ENCODE data around the gene MAP3K12. TPM values are rescaled to one million over a fixed set of nuclear protein-coding genes. Genes with fewer than 3 reads are reported as not detected.
A peak's percentile ranks its signal among the peaks of the same experiment; 100 is the strongest.

MAP3K12 gene
- total and polyA plus RNA-seq, 10 of the 15 experiments (the other 5 are each of a cell fraction or from before 2014, with no cell fraction given) = 0.45 to 14.9 (median 6.9) TPM

DNA sequence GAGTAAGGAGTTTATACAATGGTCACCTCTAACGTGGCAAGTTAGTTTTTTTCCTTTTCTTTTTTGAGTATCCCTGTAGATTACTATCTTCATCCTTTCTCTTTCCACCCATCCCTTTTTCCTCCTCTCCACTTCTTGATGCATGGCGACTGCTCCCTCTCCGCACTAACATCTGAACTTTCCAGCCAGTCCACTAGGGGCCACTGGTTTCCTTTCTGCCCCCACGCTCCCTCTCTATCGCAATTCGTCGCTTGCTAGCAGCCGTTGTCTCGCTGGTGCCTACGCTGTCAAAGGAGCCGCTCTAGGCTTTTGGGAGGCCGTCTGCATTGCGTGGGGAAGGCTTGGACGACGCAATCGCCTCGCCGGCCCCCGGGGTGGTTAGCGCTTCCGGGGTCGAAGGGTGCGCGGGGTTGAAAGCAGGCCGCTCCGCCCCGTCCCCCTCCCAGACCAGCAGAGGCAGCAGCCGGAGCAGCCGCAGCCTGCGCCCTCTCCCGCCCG is 47.5 kb downstream of the MAP3K12 start, which contains the start of gene PCBP2 (continued):
- TF ChIP-seq, protein P1, sequence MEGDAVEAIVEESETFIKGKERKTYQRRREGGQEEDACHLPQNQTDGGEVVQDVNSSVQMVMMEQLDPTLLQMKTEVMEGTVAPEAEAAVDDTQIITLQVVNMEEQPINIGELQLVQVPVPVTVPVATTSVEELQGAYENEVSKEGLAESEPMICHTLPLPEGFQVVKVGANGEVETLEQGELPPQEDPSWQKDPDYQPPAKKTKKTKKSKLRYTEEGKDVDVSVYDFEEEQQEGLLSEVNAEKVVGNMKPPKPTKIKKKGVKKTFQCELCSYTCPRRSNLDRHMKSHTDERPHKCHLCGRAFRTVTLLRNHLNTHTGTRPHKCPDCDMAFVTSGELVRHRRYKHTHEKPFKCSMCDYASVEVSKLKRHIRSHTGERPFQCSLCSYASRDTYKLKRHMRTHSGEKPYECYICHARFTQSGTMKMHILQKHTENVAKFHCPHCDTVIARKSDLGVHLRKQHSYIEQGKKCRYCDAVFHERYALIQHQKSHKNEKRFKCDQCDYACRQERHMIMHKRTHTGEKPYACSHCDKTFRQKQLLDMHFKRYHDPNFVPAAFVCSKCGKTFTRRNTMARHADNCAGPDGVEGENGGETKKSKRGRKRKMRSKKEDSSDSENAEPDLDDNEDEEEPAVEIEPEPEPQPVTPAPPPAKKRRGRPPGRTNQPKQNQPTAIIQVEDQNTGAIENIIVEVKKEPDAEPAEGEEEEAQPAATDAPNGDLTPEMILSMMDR (IDR thresholded peaks at IDR 0.05 in 2 of 3, conservative IDR thresholded peaks at IDR 0.05 in 1 of 3; ENCODE audit: control insufficient read depth in 2 of 3, extremely low read depth in 1 of 3, insufficient read depth in 1 of 3, low read depth in 3 of 3, low read length in 3 of 3) = peak; percentile 92 to 97 (median 95)
- TF ChIP-seq USF1 (IDR thresholded peaks at IDR 0.05; ENCODE audit: borderline replicate concordance, extremely low read length, insufficient read depth, low read depth, low read length) = no peak
- TF ChIP-seq PML (IDR thresholded peaks at IDR 0.05; ENCODE audit: low read length) = no peak; the same call in 1 of the 2 replicates
- no peak for TF ChIP-seq MYC (IDR thresholded peaks at IDR 0.05; ENCODE audit: insufficient read depth, insufficient read length, insufficient replicate concordance, low read length, severe bottlenecking)
- TF ChIP-seq, protein P2, sequence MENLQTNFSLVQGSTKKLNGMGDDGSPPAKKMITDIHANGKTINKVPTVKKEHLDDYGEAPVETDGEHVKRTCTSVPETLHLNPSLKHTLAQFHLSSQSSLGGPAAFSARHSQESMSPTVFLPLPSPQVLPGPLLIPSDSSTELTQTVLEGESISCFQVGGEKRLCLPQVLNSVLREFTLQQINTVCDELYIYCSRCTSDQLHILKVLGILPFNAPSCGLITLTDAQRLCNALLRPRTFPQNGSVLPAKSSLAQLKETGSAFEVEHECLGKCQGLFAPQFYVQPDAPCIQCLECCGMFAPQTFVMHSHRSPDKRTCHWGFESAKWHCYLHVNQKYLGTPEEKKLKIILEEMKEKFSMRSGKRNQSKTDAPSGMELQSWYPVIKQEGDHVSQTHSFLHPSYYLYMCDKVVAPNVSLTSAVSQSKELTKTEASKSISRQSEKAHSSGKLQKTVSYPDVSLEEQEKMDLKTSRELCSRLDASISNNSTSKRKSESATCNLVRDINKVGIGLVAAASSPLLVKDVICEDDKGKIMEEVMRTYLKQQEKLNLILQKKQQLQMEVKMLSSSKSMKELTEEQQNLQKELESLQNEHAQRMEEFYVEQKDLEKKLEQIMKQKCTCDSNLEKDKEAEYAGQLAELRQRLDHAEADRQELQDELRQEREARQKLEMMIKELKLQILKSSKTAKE (IDR thresholded peaks at IDR 0.05; ENCODE audit: low read depth, poor library complexity, severe bottlenecking) = no peak
- TF ChIP-seq KDM1A (IDR thresholded peaks at IDR 0.05; ENCODE audit: borderline replicate concordance) = no peak
- peak; percentile 98 for TF ChIP-seq CREM (IDR thresholded peaks at IDR 0.05; ENCODE audit: low read depth)
- no peak for TF ChIP-seq FOXK2 (IDR thresholded peaks at IDR 0.05)
- peak; percentile 98 for TF ChIP-seq HDGF (IDR thresholded peaks at IDR 0.05)
- TF ChIP-seq IRF4 (IDR thresholded peaks at IDR 0.05; ENCODE audit: low read depth, low read length) = peak; percentile 52; the same call in 1 of the 2 replicates
- TF ChIP-seq SMARCA5 (IDR thresholded peaks at IDR 0.05) = peak; percentile 84; the same call in 1 of the 2 replicates
- TF ChIP-seq NFYB (IDR thresholded peaks at IDR 0.05; ENCODE audit: insufficient read depth, low read depth, low read length) = no peak
- TF ChIP-seq POLR2AphosphoS5 (IDR thresholded peaks at IDR 0.05; ENCODE audit: low read length) = peak; percentile 91
- TF ChIP-seq TCF12 (IDR thresholded peaks at IDR 0.05; ENCODE audit: low read depth, low read length) = peak; percentile 41; the same call in 1 of the 2 replicates
- 0 out of 4 replicates have a peak, but pooled peaks of 1 of the 2 experiments have one; percentile 51 for TF ChIP-seq SRF (IDR thresholded peaks at IDR 0.05; ENCODE audit: low read depth in 2 of 2, low read length in 2 of 2)
- TF ChIP-seq, protein P3, sequence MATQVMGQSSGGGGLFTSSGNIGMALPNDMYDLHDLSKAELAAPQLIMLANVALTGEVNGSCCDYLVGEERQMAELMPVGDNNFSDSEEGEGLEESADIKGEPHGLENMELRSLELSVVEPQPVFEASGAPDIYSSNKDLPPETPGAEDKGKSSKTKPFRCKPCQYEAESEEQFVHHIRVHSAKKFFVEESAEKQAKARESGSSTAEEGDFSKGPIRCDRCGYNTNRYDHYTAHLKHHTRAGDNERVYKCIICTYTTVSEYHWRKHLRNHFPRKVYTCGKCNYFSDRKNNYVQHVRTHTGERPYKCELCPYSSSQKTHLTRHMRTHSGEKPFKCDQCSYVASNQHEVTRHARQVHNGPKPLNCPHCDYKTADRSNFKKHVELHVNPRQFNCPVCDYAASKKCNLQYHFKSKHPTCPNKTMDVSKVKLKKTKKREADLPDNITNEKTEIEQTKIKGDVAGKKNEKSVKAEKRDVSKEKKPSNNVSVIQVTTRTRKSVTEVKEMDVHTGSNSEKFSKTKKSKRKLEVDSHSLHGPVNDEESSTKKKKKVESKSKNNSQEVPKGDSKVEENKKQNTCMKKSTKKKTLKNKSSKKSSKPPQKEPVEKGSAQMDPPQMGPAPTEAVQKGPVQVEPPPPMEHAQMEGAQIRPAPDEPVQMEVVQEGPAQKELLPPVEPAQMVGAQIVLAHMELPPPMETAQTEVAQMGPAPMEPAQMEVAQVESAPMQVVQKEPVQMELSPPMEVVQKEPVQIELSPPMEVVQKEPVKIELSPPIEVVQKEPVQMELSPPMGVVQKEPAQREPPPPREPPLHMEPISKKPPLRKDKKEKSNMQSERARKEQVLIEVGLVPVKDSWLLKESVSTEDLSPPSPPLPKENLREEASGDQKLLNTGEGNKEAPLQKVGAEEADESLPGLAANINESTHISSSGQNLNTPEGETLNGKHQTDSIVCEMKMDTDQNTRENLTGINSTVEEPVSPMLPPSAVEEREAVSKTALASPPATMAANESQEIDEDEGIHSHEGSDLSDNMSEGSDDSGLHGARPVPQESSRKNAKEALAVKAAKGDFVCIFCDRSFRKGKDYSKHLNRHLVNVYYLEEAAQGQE (IDR thresholded peaks at IDR 0.05; ENCODE audit: low read depth, low read length) = no peak
- peak; percentile 88 for TF ChIP-seq TAF1 (IDR thresholded peaks at IDR 0.05; ENCODE audit: borderline replicate concordance, low read depth, low read length)
- peak; percentile 63; the same call in 1 of the 2 replicates for TF ChIP-seq RCOR1 (conservative IDR thresholded peaks at IDR 0.05; ENCODE audit: low read depth, low read length)
- 0 out of 2 replicates have a peak, but pooled peaks have one; percentile 25 for TF ChIP-seq ESRRA (IDR thresholded peaks at IDR 0.05; ENCODE audit: low read length)
- TF ChIP-seq NFXL1 (IDR thresholded peaks at IDR 0.05; ENCODE audit: borderline replicate concordance) = no peak
- TF ChIP-seq STAT1 (conservative IDR thresholded peaks at IDR 0.05) = peak; percentile 94
- TF ChIP-seq BMI1 (IDR thresholded peaks at IDR 0.05; ENCODE audit: borderline replicate concordance) = no peak
- no peak for TF ChIP-seq ZNF217 (IDR thresholded peaks at IDR 0.05)
- TF ChIP-seq ZNF622 (IDR thresholded peaks at IDR 0.05) = no peak
